ENCODE measurements around the gene MGAT4B. TPM values are rescaled to one million over a fixed set of nuclear protein-coding genes. Genes with fewer than 3 reads are reported as not detected.

Gene MGAT4B
- total RNA-seq, 4 donors from 2014 or later = 42.5 to 58.5 (median 47.2) TPM

DNA sequence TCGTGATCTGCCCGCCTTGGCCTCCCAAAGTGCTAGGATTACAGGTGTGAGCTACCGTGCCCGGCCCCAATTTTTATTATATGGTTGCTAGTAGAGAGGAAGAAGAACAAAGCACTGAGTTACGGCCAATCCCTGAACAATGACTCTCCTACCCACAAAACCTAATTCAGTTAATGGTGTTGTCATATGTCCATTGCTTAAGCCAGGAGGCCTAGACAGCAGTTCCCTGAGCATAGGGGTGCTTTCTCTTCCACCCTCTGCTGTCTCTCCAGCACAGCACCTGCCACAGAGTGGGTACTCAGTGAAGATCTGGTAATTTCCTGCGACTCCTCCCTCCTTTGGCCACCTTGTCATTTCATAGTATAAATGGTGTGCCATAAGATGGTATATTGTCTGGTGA, 34.3 kb downstream of the MGAT4B start:
- Histone ChIP-seq H3K27ac (no peak overlapping the region), H3K4me3 (no peak overlapping the region), H3K4me1 (peaks cover 0 to 23% (median 0%) of the 10 kb centered on the region in 3 donors), H3K27me3 (no peaks in the 10 kb centered on the region), H3K36me3 (peaks cover 0 to 95% of the 10 kb centered on the region in 2 donors), H3K9me3 (no peaks in the 10 kb centered on the region)
- WGBS, 2 donors (ENCODE audit: low coverage in 1 of 2) = 94 to 100% methylated on average over 3 to 6 of the region's 6 CpGs
- TF ChIP-seq EP300 (IDR thresholded peaks at IDR 0.05) (no peak), POLR2AphosphoS5 (IDR thresholded peaks at IDR 0.05) (no peak), POLR2A (IDR thresholded peaks at IDR 0.05) (no peak)
- TF ChIP-seq, protein P1, sequence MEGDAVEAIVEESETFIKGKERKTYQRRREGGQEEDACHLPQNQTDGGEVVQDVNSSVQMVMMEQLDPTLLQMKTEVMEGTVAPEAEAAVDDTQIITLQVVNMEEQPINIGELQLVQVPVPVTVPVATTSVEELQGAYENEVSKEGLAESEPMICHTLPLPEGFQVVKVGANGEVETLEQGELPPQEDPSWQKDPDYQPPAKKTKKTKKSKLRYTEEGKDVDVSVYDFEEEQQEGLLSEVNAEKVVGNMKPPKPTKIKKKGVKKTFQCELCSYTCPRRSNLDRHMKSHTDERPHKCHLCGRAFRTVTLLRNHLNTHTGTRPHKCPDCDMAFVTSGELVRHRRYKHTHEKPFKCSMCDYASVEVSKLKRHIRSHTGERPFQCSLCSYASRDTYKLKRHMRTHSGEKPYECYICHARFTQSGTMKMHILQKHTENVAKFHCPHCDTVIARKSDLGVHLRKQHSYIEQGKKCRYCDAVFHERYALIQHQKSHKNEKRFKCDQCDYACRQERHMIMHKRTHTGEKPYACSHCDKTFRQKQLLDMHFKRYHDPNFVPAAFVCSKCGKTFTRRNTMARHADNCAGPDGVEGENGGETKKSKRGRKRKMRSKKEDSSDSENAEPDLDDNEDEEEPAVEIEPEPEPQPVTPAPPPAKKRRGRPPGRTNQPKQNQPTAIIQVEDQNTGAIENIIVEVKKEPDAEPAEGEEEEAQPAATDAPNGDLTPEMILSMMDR (IDR thresholded peaks at IDR 0.05) = no peak
- no peak for ATAC-seq

DNA sequence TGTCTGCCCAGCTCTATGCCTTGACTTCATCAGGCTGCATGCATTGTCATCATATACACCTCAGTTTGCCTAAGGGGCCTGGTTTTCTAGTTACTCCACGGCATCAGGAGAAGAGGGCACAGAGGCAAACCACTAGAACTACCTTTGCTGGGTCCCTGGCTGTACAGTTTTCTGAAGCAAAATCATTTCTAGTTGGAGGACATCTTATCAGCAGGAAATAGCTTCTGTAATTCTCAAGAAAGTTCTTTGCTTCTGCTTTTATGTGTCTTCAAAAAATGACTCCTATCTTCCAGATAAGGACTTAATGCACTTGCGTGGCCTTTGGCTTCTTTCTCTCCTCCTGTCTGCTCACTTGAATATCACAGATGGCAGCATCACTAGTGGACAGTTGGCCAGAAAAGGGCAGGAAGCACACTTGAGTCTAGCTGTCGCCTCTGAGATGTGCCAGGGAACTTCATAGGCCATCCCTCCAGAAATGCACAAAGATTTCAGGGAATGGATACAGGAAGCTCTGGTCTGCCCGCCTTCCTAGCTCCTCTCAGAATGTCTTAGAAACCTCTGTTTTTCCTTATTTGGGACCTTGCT, 35.3 kb downstream of the MGAT4B start:
- 80 to 85% methylated on average over 1 to 4 of the region's 4 CpGs for WGBS, 2 donors (ENCODE audit: low coverage in 1 of 2)
- no peak overlapping the region for H3K4me3 ChIP-seq
- TF ChIP-seq POLR2AphosphoS5 (IDR thresholded peaks at IDR 0.05) (no peak), EP300 (IDR thresholded peaks at IDR 0.05) (no peak), POLR2A (IDR thresholded peaks at IDR 0.05) (no peak)
- TF ChIP-seq, protein P1 (IDR thresholded peaks at IDR 0.05) = no peak
- no peaks in the 10 kb centered on the region for H3K9me3 ChIP-seq
- no peak for ATAC-seq
- H3K36me3 ChIP-seq = peaks cover 0 to 97% of the 10 kb centered on the region in 2 donors
- peaks cover 0 to 33% (median 2%) of the 10 kb centered on the region in 3 donors for H3K4me1 ChIP-seq
- H3K27ac ChIP-seq = no peak overlapping the region
- no peaks in the 10 kb centered on the region for H3K27me3 ChIP-seq

DNA sequence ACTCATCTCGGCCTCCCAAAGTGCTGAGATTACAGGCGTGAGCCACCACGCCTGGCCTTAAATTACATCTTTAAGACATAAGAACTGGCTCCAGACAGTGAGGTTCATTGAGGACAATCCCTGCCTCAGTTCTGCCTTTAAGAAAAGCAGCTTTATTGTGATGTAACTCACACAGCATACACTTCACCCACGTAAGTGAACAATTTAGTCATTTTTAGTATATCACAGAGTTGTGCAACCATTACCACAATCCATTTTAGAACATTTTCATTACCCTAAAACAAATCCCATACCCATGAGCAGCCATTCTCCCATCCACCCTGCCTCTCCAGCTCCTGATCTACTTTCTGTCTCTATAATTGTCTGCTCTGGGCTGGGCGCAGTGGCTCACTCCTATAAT, 36.9 kb downstream of the MGAT4B start:
- WGBS, 2 donors (ENCODE audit: low coverage in 1 of 2) = 97 to 100% methylated on average over 3 to 4 of the region's 5 CpGs
- Histone ChIP-seq H3K9me3 (no peaks in the 10 kb centered on the region), H3K36me3 (peaks cover 0 to 93% of the 10 kb centered on the region in 2 donors), H3K4me1 (peaks cover 0 to 49% (median 18%) of the 10 kb centered on the region in 3 donors), H3K27ac (no peak overlapping the region), H3K4me3 (no peak overlapping the region), H3K27me3 (no peaks in the 10 kb centered on the region)
- TF ChIP-seq, protein P1 (IDR thresholded peaks at IDR 0.05) = no peak
- TF ChIP-seq POLR2A (IDR thresholded peaks at IDR 0.05) (no peak), POLR2AphosphoS5 (IDR thresholded peaks at IDR 0.05) (no peak), EP300 (IDR thresholded peaks at IDR 0.05) (no peak)
- ATAC-seq = no peak

DNA sequence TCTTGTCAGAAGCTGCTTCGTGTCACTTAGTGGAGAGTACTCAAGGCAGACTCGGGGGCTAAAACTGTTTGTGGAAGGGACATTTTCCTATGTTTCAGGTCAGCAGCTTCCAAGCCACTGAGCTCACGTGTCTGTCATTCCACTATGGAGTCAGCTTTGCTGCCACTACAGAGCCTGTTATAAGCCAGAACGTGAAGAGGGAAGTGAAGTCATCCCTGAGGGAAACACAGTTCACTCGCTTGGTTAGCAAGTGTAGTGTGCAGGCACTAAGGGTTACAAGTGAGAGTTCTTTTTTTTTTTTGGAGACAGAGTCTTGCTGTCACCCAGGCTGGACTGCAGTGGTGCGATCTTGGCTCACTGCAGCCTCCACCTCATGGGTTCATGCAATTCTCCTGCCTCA, 37.4 kb downstream of the MGAT4B start:
- Histone ChIP-seq H3K36me3 (peaks cover 0 to 88% of the 10 kb centered on the region in 2 donors), H3K4me3 (no peak overlapping the region), H3K27ac (no peak overlapping the region), H3K27me3 (no peaks in the 10 kb centered on the region), H3K9me3 (no peaks in the 10 kb centered on the region), H3K4me1 (peaks cover 0 to 54% (median 22%) of the 10 kb centered on the region in 3 donors)
- TF ChIP-seq, protein P1 (IDR thresholded peaks at IDR 0.05) = no peak
- TF ChIP-seq POLR2AphosphoS5 (IDR thresholded peaks at IDR 0.05) = no peak
- WGBS, 2 donors (ENCODE audit: low coverage in 1 of 2) = 62 to 82% methylated on average over 5 of the region's 6 CpGs
- ATAC-seq = no peak

DNA sequence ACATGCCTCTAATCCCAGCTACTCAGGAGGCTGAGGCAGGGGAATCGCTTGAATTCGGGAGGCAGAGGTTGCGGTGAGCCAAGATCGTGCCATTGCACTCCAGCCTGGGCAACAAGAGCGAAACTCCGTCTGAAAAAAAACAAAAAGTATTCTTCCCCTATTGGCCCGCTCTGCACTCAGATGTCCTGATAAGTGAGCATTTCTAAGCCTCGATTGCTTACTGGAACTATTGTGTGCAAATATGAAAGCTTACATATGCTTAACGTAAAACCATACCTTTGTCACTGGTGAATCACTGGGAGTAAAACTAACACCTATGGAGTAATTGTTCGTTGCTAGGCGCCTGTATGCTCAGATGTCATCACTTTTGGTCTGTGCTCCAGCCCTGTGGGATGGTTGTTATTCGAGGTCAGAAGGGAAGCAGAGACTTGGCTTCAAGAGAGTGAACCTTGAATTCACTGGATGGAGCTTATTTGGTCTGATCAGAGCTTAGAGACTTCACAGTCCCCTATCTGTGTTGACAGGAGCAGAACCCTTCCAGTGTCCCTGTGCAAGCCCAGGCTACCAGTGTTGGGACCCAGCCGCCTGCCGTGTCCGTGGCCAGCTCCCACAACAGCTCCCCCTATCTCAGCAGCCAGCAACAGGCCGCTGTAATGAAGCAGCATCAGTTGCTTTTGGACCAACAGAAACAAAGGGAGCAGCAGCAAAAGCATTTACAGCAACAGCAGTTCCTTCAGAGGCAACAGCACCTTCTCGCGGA, 38.2 kb downstream of the MGAT4B start:
- Histone ChIP-seq H3K27ac (no peak overlapping the region), H3K36me3 (peaks cover 0 to 80% of the 10 kb centered on the region in 2 donors), H3K4me3 (no peak overlapping the region), H3K4me1 (peaks cover 0 to 62% (median 28%) of the 10 kb centered on the region in 3 donors), H3K9me3 (no peaks in the 10 kb centered on the region), H3K27me3 (no peaks in the 10 kb centered on the region)
- TF ChIP-seq POLR2AphosphoS5 (IDR thresholded peaks at IDR 0.05) = no peak
- TF ChIP-seq, protein P1 (IDR thresholded peaks at IDR 0.05) = peak in 1 of 4 experiments; percentile 10
- WGBS, 2 donors (ENCODE audit: low coverage in 1 of 2) = 81 to 94% methylated on average over 13 to 15 of the region's 18 CpGs
- no peak for ATAC-seq
